Heart left ventricle (tissue), 13 donors: ENCODE results near the gene DLL1.

ENCODE experiments used
- POLR2A ChIP-seq, 2 donors: fragments of 450-650 bp; IDR thresholded peaks; one replicate each; pipeline ENCODE4 v1.6.1; 2017; ENCODE audit warnings: antibody characterized with exemption in 2 of 2, mild to moderate bottlenecking in 2 of 2, moderate library complexity in 2 of 2
- TF ChIP-seq, protein P1 (sequence below), 12 donors: fragments of 200-600 bp; sonication (generic) in 4 of 12; IDR thresholded peaks; one replicate each; pipeline versions ENCODE4 v1.5.0 to v1.8.0; 2018 to 2022; ENCODE audit warnings: antibody characterized with exemption in 12 of 12, mild to moderate bottlenecking in 5 of 12
- donor health status: ischemic (EF 13 %, LVEDD 7.1; RV severe dilation, severe dysfunction).
- donor health status: DM: no; HTN: yes; CAD: no.
- donor health status: DM: no; HTN: no; CAD: no.
- donor health status: ischemic (EF 25% LVEDD 6.9; RV normal size, moderate dysfunction).
- donor health status: ischemic (EF 25% LVEDD 5.7; RV mildly dilated, moderate dysfunction).
- donor health status: ischemic (EF 35%, LVEDD 5.7; RV mildly dilated, moderate dysfunction).
- donor health status: nonischemic (EF 11% LVEDD 7.7; RV severe dilation, severe dysfunction).
- donor health status: DM: yes; HTN: yes; CAD: no.
- donor health status: PGD.
- donor health status: ischemic (EF 29% LVEDD 5.4; RV normal size, mild dysfunction).
- donor health status: nonischemic (EF 23%, LVEDD 6.1; RV moderate dilation, normal function).

GRCh38 chr6:170259278-170259677, 31.6 kb downstream of the DLL1 start:
- TF ChIP-seq, protein P1, sequence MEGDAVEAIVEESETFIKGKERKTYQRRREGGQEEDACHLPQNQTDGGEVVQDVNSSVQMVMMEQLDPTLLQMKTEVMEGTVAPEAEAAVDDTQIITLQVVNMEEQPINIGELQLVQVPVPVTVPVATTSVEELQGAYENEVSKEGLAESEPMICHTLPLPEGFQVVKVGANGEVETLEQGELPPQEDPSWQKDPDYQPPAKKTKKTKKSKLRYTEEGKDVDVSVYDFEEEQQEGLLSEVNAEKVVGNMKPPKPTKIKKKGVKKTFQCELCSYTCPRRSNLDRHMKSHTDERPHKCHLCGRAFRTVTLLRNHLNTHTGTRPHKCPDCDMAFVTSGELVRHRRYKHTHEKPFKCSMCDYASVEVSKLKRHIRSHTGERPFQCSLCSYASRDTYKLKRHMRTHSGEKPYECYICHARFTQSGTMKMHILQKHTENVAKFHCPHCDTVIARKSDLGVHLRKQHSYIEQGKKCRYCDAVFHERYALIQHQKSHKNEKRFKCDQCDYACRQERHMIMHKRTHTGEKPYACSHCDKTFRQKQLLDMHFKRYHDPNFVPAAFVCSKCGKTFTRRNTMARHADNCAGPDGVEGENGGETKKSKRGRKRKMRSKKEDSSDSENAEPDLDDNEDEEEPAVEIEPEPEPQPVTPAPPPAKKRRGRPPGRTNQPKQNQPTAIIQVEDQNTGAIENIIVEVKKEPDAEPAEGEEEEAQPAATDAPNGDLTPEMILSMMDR (IDR thresholded peaks at IDR 0.05): no peak
- TF ChIP-seq POLR2A (IDR thresholded peaks at IDR 0.05): no peak
